ENCODE data around the gene PIK3CD.

PIK3CD gene

GRCh38 chr1:9633493-9633892, 18.0 kb upstream of the PIK3CD start:
- Histone ChIP-seq H2AFZ (no peak overlapping the region), H3K9ac (no peak overlapping the region), H3K27me3 (ENCODE audit: control insufficient read depth, insufficient read depth, low read length) (no peaks in the 10 kb centered on the region), H3K79me2 (no peaks in the 10 kb centered on the region), H3K4me2 (ENCODE audit: low read length) (no peak overlapping the region), H3K36me3 (ENCODE audit: control insufficient read depth, insufficient read depth, low read length) (no peaks in the 10 kb centered on the region), H3K27ac (no peak overlapping the region), H3K4me3 (ENCODE audit: low read depth, low read length) (no peak overlapping the region), H3K9me3 (ENCODE audit: control insufficient read depth, low read length) (no peaks in the 10 kb centered on the region), H3K4me1 (no peaks in the 10 kb centered on the region)
- TF ChIP-seq, protein P1, sequence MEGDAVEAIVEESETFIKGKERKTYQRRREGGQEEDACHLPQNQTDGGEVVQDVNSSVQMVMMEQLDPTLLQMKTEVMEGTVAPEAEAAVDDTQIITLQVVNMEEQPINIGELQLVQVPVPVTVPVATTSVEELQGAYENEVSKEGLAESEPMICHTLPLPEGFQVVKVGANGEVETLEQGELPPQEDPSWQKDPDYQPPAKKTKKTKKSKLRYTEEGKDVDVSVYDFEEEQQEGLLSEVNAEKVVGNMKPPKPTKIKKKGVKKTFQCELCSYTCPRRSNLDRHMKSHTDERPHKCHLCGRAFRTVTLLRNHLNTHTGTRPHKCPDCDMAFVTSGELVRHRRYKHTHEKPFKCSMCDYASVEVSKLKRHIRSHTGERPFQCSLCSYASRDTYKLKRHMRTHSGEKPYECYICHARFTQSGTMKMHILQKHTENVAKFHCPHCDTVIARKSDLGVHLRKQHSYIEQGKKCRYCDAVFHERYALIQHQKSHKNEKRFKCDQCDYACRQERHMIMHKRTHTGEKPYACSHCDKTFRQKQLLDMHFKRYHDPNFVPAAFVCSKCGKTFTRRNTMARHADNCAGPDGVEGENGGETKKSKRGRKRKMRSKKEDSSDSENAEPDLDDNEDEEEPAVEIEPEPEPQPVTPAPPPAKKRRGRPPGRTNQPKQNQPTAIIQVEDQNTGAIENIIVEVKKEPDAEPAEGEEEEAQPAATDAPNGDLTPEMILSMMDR (IDR thresholded peaks at IDR 0.05): no peak

DNA sequence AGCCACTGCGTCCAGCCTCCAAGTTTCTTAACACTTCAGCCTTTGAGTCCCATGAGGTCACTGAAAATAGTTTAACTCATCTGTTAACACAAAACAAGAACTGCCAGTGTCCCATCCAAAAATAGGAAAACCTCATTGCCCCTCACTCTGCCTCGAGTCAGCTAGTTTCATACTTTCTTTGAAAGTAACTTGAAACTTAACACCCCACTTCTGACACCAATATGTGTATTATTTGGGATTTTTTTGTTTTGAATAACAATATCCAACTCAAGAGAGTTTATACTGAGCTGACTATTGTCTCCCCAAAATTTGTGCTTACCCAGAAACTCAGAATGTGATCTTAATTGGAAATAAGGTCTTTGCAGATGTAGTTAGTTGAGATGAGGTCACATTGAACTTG, 16.9 kb upstream of the PIK3CD start:
- Histone ChIP-seq H3K27ac (no peak overlapping the region), H3K4me3 (ENCODE audit: low read depth, low read length) (no peak overlapping the region), H3K9ac (no peak overlapping the region), H3K79me2 (no peaks in the 10 kb centered on the region), H3K4me1 (no peaks in the 10 kb centered on the region), H3K36me3 (ENCODE audit: control insufficient read depth, insufficient read depth, low read length) (no peaks in the 10 kb centered on the region), H3K9me3 (ENCODE audit: control insufficient read depth, low read length) (no peaks in the 10 kb centered on the region), H3K4me2 (ENCODE audit: low read length) (no peak overlapping the region), H2AFZ (no peak overlapping the region), H3K27me3 (ENCODE audit: control insufficient read depth, insufficient read depth, low read length) (no peaks in the 10 kb centered on the region)
- TF ChIP-seq, protein P1 (IDR thresholded peaks at IDR 0.05): no peak

DNA sequence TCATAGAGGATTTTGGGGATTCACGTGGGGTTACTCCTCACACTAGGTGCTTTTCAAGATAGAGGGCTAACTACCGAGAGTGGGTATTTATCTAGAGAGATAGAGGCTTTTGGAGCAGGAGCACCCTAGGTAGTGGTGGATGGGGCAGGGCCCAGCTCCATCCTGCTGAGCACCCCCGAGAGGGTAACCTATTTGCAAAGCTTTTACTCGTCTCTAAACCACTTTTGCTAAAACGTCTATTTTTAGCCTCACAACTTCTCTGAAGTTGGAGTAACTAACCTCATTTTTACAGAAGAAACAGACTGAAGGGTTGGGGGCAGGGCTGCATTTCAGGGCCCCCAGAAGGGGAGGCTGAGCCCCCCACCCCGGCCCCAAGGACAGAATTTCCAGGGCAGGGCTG, 12.3 kb upstream of the PIK3CD start:
- H3K4me3 ChIP-seq (ENCODE audit: low read depth, low read length): no peak overlapping the region
- no peaks in the 10 kb centered on the region for H3K79me2 ChIP-seq
- H2AFZ ChIP-seq: no peak overlapping the region
- no peaks in the 10 kb centered on the region for H3K27me3 ChIP-seq (ENCODE audit: control insufficient read depth, insufficient read depth, low read length)
- no peak overlapping the region for H3K9ac ChIP-seq
- TF ChIP-seq, protein P1 (IDR thresholded peaks at IDR 0.05): no peak
- no peaks in the 10 kb centered on the region for H3K4me1 ChIP-seq
- H3K9me3 ChIP-seq (ENCODE audit: control insufficient read depth, low read length): no peaks in the 10 kb centered on the region
- H3K27ac ChIP-seq: no peak overlapping the region
- H3K36me3 ChIP-seq (ENCODE audit: control insufficient read depth, insufficient read depth, low read length): no peaks in the 10 kb centered on the region
- no peak overlapping the region for H3K4me2 ChIP-seq (ENCODE audit: low read length)

DNA sequence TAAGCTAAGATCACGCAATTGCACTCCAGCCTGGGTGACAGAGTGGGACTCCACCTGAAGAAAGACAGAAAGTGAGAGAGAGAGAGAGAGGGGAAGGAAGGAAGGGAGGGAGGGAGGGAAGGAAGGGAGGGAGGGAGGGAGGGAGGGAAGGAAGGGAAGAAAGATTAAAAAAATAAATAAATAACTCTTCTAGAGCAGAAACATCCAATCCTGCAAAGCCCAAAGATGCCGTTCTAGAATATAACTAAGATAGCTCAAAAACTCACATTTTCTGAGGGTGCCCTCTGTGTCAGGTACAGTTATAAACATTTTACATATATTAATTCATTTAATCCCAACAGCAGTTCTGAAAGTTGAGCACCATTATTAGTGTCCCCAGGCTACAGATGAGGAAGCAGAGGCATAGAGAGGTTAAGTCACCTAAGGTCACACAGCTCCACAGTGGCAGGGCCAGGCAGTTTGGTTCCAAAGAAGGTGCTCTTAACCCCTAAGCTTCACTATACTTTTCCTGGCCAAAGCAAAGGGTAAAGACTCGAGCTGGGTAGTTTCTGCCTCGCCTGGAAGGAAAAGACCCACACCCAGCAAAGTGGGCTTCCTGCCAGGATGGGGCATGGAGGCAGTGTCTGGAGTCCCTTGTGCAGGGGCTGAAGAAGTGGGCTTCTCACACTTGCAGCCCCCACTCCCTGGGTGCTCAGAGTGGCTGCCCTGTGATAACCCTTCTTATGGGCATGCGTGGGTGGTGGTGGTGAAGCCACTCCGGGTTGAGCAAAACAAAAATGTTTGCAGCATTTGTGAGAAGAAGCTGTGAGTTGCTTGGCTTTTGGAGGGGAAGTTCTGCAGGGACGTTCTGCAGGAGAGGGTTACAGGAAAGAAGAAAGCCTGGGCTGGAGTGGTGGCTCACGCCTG, 7.9 kb upstream of the PIK3CD start:
- TF ChIP-seq, protein P1 (IDR thresholded peaks at IDR 0.05): no peak
- H3K4me3 ChIP-seq (ENCODE audit: low read depth, low read length): no peak overlapping the region
- no peak overlapping the region for H3K27ac ChIP-seq
- no peaks in the 10 kb centered on the region for H3K9me3 ChIP-seq (ENCODE audit: control insufficient read depth, low read length)
- no peaks in the 10 kb centered on the region for H3K27me3 ChIP-seq (ENCODE audit: control insufficient read depth, insufficient read depth, low read length)
- H3K4me1 ChIP-seq: no peaks in the 10 kb centered on the region
- H3K36me3 ChIP-seq (ENCODE audit: control insufficient read depth, insufficient read depth, low read length): no peaks in the 10 kb centered on the region
- H2AFZ ChIP-seq: no peak overlapping the region
- H3K9ac ChIP-seq: no peak overlapping the region
- H3K4me2 ChIP-seq (ENCODE audit: low read length): no peak overlapping the region
- no peaks in the 10 kb centered on the region for H3K79me2 ChIP-seq

- H3K27me3 ChIP-seq (ENCODE audit: control insufficient read depth, insufficient read depth, low read length): no peaks in the 10 kb centered on the region
- H3K4me3 ChIP-seq (ENCODE audit: low read depth, low read length): no peak overlapping the region
- H3K9me3 ChIP-seq (ENCODE audit: control insufficient read depth, low read length): no peaks in the 10 kb centered on the region
- no peak overlapping the region for H3K27ac ChIP-seq
- H3K4me2 ChIP-seq (ENCODE audit: low read length): no peak overlapping the region
- no peaks in the 10 kb centered on the region for H3K4me1 ChIP-seq
- no peak overlapping the region for H3K9ac ChIP-seq
- TF ChIP-seq, protein P1 (IDR thresholded peaks at IDR 0.05): no peak
- no peaks in the 10 kb centered on the region for H3K36me3 ChIP-seq (ENCODE audit: control insufficient read depth, insufficient read depth, low read length)
- H3K79me2 ChIP-seq: no peaks in the 10 kb centered on the region
- H2AFZ ChIP-seq: no peak overlapping the region
Observed at GRCh38 chr1:9646037-9646436, 5.5 kb upstream of the PIK3CD start.

Measured in parathyroid adenoma (tissue), 2 donors.